GM23338 (cell line): Measurements from ENCODE around the gene TXNDC2.

Experiments
- CREB1 ChIP-seq: fragments of 250-450 bp; sonication (Bioruptor Pico); IDR thresholded peaks from 2 replicates; pipeline ENCODE4 v1.5.0; 2020; ENCODE audit warnings: low read depth, mild to moderate bottlenecking, moderate library complexity
- EZH2 ChIP-seq: fragments of 200-600 bp; sonication (generic); IDR thresholded peaks from one replicate; pipeline ENCODE4 v1.8.0; 2017; ENCODE audit warnings: antibody characterized with exemption, mild to moderate bottlenecking, low read depth; ENCODE audit not compliant: unreplicated experiment
- EZH2phosphoT487 ChIP-seq: fragments of 200-600 bp; sonication (generic); IDR thresholded peaks from one replicate; pipeline ENCODE4 v1.8.1; 2018; ENCODE audit warnings: antibody characterized with exemption; ENCODE audit not compliant: unreplicated experiment
- JUNB ChIP-seq: IDR thresholded peaks from one replicate; pipeline ENCODE4 v1.6.1; 2016; ENCODE audit warnings: antibody characterized with exemption; ENCODE audit not compliant: unreplicated experiment
- NANOG ChIP-seq: IDR thresholded peaks from 2 replicates; pipeline ENCODE4 v1.6.1; 2016; ENCODE audit warnings: antibody characterized with exemption, borderline replicate concordance
- POLR2AphosphoS5 ChIP-seq: IDR thresholded peaks from 2 replicates; pipeline ENCODE4 v1.6.1; 2016; ENCODE audit warnings: antibody characterized with exemption, low read depth
- ZNF114 ChIP-seq: fragments of 250-450 bp; sonication (Bioruptor Pico); IDR thresholded peaks from 2 replicates; pipeline ENCODE4 v1.5.0; 2020; ENCODE audit warnings: mild to moderate bottlenecking, moderate library complexity
- ZNF331 ChIP-seq: fragments of 250-450 bp; sonication (Bioruptor Pico); IDR thresholded peaks from 2 replicates; pipeline ENCODE4 v1.5.0; 2020; ENCODE audit warnings: low read depth, mild to moderate bottlenecking, moderate library complexity
- TF ChIP-seq, protein P1 (sequence below), 2 experiments: fragments of 200-600 bp in 1 of 2; sonication (generic) in 1 of 2; conservative IDR thresholded peaks; 2 replicates each; pipeline versions ENCODE4 v1.5.1 to v1.6.1; 2016 to 2017; ENCODE audit warnings: antibody characterized with exemption in 2 of 2, low read depth in 2 of 2, mild to moderate bottlenecking in 2 of 2, moderate library complexity in 1 of 2
- TF ChIP-seq, protein P2 (sequence below): IDR thresholded peaks from one replicate; pipeline ENCODE4 v1.6.1; 2018; ENCODE audit warnings: antibody characterized with exemption; ENCODE audit not compliant: unreplicated experiment

DNA sequence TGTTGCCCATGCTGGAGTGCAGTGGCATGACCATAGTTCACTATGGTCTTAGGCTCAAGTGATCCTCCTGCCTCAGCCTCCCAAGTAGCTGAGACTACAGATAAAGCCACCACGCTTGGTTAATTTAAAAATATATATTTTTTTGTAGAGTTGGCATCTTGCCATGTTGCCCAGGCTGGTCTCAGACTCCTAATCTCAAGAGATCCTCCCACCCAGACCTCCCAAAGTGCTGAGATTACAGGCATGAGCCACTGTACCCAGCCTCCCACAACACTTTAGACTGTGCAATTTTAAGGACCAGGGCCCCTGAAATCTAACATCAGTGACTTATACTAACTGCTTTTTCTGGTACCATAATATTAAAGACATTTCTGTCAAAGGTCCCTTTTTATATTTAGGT, 5.2 kb downstream of the TXNDC2 start:
- TF ChIP-seq EZH2 (no peak), CREB1 (no peak), JUNB (no peak), EZH2phosphoT487 (no peak), ZNF114 (CRISPR knock-in tag) (no peak), ZNF331 (CRISPR knock-in tag) (no peak), POLR2AphosphoS5 (no peak), NANOG (no peak)
- TF ChIP-seq, protein P1, sequence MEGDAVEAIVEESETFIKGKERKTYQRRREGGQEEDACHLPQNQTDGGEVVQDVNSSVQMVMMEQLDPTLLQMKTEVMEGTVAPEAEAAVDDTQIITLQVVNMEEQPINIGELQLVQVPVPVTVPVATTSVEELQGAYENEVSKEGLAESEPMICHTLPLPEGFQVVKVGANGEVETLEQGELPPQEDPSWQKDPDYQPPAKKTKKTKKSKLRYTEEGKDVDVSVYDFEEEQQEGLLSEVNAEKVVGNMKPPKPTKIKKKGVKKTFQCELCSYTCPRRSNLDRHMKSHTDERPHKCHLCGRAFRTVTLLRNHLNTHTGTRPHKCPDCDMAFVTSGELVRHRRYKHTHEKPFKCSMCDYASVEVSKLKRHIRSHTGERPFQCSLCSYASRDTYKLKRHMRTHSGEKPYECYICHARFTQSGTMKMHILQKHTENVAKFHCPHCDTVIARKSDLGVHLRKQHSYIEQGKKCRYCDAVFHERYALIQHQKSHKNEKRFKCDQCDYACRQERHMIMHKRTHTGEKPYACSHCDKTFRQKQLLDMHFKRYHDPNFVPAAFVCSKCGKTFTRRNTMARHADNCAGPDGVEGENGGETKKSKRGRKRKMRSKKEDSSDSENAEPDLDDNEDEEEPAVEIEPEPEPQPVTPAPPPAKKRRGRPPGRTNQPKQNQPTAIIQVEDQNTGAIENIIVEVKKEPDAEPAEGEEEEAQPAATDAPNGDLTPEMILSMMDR (conservative IDR thresholded peaks at IDR 0.05; ENCODE audit: low read depth in 2 of 2): no peak
- TF ChIP-seq, protein P2, sequence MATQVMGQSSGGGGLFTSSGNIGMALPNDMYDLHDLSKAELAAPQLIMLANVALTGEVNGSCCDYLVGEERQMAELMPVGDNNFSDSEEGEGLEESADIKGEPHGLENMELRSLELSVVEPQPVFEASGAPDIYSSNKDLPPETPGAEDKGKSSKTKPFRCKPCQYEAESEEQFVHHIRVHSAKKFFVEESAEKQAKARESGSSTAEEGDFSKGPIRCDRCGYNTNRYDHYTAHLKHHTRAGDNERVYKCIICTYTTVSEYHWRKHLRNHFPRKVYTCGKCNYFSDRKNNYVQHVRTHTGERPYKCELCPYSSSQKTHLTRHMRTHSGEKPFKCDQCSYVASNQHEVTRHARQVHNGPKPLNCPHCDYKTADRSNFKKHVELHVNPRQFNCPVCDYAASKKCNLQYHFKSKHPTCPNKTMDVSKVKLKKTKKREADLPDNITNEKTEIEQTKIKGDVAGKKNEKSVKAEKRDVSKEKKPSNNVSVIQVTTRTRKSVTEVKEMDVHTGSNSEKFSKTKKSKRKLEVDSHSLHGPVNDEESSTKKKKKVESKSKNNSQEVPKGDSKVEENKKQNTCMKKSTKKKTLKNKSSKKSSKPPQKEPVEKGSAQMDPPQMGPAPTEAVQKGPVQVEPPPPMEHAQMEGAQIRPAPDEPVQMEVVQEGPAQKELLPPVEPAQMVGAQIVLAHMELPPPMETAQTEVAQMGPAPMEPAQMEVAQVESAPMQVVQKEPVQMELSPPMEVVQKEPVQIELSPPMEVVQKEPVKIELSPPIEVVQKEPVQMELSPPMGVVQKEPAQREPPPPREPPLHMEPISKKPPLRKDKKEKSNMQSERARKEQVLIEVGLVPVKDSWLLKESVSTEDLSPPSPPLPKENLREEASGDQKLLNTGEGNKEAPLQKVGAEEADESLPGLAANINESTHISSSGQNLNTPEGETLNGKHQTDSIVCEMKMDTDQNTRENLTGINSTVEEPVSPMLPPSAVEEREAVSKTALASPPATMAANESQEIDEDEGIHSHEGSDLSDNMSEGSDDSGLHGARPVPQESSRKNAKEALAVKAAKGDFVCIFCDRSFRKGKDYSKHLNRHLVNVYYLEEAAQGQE: no peak
